GM23338 (cell line): ENCODE measurements around the gene THRB. TPM values are rescaled to one million over a fixed set of nuclear protein-coding genes. Genes with fewer than 3 reads are reported as not detected.

ENCODE experiments used
- ATAC-seq: fragments of 200-7000 bp; cut with Tn5 transposase; 3 replicates; pipeline ENCODE4 v1.9.1; 2020
- DNase-seq: peaks from one replicate; pipeline ENCODE4 v3.0.0-alpha.2; 2015; ENCODE audit warnings: low spot score
- H2AFZ ChIP-seq: fragments of 200-600 bp; sonication (generic); 2 replicates; pipeline ENCODE4 v1.8.0; 2016; ENCODE audit warnings: antibody characterized with exemption, mild to moderate bottlenecking, moderate library complexity
- H3F3A ChIP-seq: fragments of 200-600 bp; sonication (generic); replicated peaks from 2 replicates; pipeline ENCODE4 v1.8.0; 2017; ENCODE audit warnings: antibody characterized with exemption, mixed run types, low read depth
- H3K27ac ChIP-seq: fragments of 200-600 bp; sonication (generic); 2 replicates; pipeline ENCODE4 v1.6.1; 2016; ENCODE audit warnings: low read depth
- H3K27me3 ChIP-seq: fragments of 200-600 bp; sonication (generic); 2 replicates; pipeline ENCODE4 v1.8.0; 2016; ENCODE audit warnings: mild to moderate bottlenecking, mixed run types, moderate library complexity; ENCODE audit not compliant: insufficient read depth
- H3K36me3 ChIP-seq: fragments of 200-600 bp; sonication (generic); 2 replicates; pipeline ENCODE4 v1.8.0; 2016; ENCODE audit warnings: mild to moderate bottlenecking; ENCODE audit not compliant: insufficient read depth
- H3K4me1 ChIP-seq: fragments of 200-600 bp; sonication (generic); 2 replicates; pipeline ENCODE4 v1.8.0; 2016; ENCODE audit warnings: mild to moderate bottlenecking, moderate library complexity; ENCODE audit not compliant: insufficient read depth
- H3K4me2 ChIP-seq: fragments of 200-600 bp; sonication (generic); 2 replicates; pipeline ENCODE4 v1.7.1; 2017; ENCODE audit warnings: mixed run types
- H3K4me3 ChIP-seq: fragments of 200-600 bp; sonication (generic); 2 replicates; pipeline ENCODE4 v1.6.1; 2016; ENCODE audit warnings: mixed run types
- H3K79me2 ChIP-seq: fragments of 200-600 bp; sonication (generic); replicated peaks from 2 replicates; pipeline ENCODE4 v1.8.0; 2017; ENCODE audit warnings: mild to moderate bottlenecking; ENCODE audit not compliant: insufficient read depth
- H3K9me2 ChIP-seq: fragments of 200-600 bp; sonication (generic); 2 replicates; pipeline ENCODE4 v1.8.0; 2017; ENCODE audit not compliant: insufficient read depth
- H4K20me1 ChIP-seq: fragments of 200-600 bp; sonication (generic); replicated peaks from 2 replicates; pipeline ENCODE4 v1.8.0; 2017; ENCODE audit warnings: mild to moderate bottlenecking; ENCODE audit not compliant: insufficient read depth
- H3K27ac Mint-ChIP-seq: 2 replicates; pipeline ENCODE4 v1.8.0; 2020; ENCODE audit warnings: inconsistent platforms, mild to moderate bottlenecking, moderate library complexity, mixed read lengths
- H3K27me3 Mint-ChIP-seq: 3 replicates; pipeline ENCODE4 v1.8.0; 2022; ENCODE audit warnings: low read depth, mild to moderate bottlenecking, moderate library complexity, mixed read lengths, inconsistent platforms; ENCODE audit not compliant: insufficient read depth, poor library complexity
- H3K36me3 Mint-ChIP-seq: 3 replicates; pipeline ENCODE4 v1.8.0; 2021; ENCODE audit warnings: low read depth, mild to moderate bottlenecking, inconsistent platforms, moderate library complexity, mixed read lengths
- H3K4me1 Mint-ChIP-seq: 3 replicates; pipeline ENCODE4 v1.8.0; 2020; ENCODE audit warnings: mild to moderate bottlenecking, inconsistent platforms, mixed read lengths
- H3K4me3 Mint-ChIP-seq: 3 replicates; pipeline ENCODE4 v1.8.0; 2021; ENCODE audit warnings: moderate library complexity, mild to moderate bottlenecking, inconsistent platforms, mixed read lengths
- H3K9me3 Mint-ChIP-seq: 3 replicates; pipeline ENCODE4 v1.8.0; 2020; ENCODE audit warnings: moderate library complexity, mild to moderate bottlenecking, inconsistent platforms, mixed read lengths
- CREB1 ChIP-seq: fragments of 250-450 bp; sonication (Bioruptor Pico); IDR thresholded peaks from 2 replicates; pipeline ENCODE4 v1.5.0; 2020; ENCODE audit warnings: low read depth, mild to moderate bottlenecking, moderate library complexity
- EZH2 ChIP-seq: fragments of 200-600 bp; sonication (generic); IDR thresholded peaks from one replicate; pipeline ENCODE4 v1.8.0; 2017; ENCODE audit warnings: antibody characterized with exemption, mild to moderate bottlenecking, low read depth; ENCODE audit not compliant: unreplicated experiment
- EZH2phosphoT487 ChIP-seq: fragments of 200-600 bp; sonication (generic); IDR thresholded peaks from one replicate; pipeline ENCODE4 v1.8.1; 2018; ENCODE audit warnings: antibody characterized with exemption; ENCODE audit not compliant: unreplicated experiment
- JUNB ChIP-seq: IDR thresholded peaks from one replicate; pipeline ENCODE4 v1.6.1; 2016; ENCODE audit warnings: antibody characterized with exemption; ENCODE audit not compliant: unreplicated experiment
- NANOG ChIP-seq: IDR thresholded peaks from 2 replicates; pipeline ENCODE4 v1.6.1; 2016; ENCODE audit warnings: antibody characterized with exemption, borderline replicate concordance
- POLR2AphosphoS5 ChIP-seq: IDR thresholded peaks from 2 replicates; pipeline ENCODE4 v1.6.1; 2016; ENCODE audit warnings: antibody characterized with exemption, low read depth
- STAT1 ChIP-seq: IDR thresholded peaks from one replicate; pipeline ENCODE4 v1.6.1; 2016; ENCODE audit warnings: antibody characterized with exemption; ENCODE audit not compliant: unreplicated experiment
- ZNF114 ChIP-seq: fragments of 250-450 bp; sonication (Bioruptor Pico); IDR thresholded peaks from 2 replicates; pipeline ENCODE4 v1.5.0; 2020; ENCODE audit warnings: mild to moderate bottlenecking, moderate library complexity
- polyA plus RNA-seq: library from polyadenylated mRNA; unstranded; fragments of >200 nt; fragmentation: Nextera tagmentation; extraction: Ambion mirVana; gene quantifications from 2 replicates; pipeline ENCODE4 v1.2.1, GENCODE V29; 2016
- total RNA-seq: library from RNA; depleted of rRNA; stranded (reverse); fragments of >200 nt; shearing (Covaris generic); gene quantifications from 2 replicates; pipeline ENCODE4 v1.2.3, GENCODE V29; 2014
- TF ChIP-seq, protein P1 (sequence below), 2 experiments: fragments of 200-600 bp in 1 of 2; sonication (generic) in 1 of 2; conservative IDR thresholded peaks; 2 replicates each; pipeline versions ENCODE4 v1.5.1 to v1.6.1; 2016 to 2017; ENCODE audit warnings: antibody characterized with exemption in 2 of 2, low read depth in 2 of 2, mild to moderate bottlenecking in 2 of 2, moderate library complexity in 1 of 2
- TF ChIP-seq, protein P2 (sequence below): fragments of 250-450 bp; sonication (Bioruptor Pico); IDR thresholded peaks from 2 replicates; pipeline ENCODE4 v1.5.0; 2020; ENCODE audit warnings: mild to moderate bottlenecking, moderate library complexity

Gene THRB
- total and polyA plus RNA-seq, 2 experiments from 2014 or later = 1.7 to 3.2 TPM

DNA sequence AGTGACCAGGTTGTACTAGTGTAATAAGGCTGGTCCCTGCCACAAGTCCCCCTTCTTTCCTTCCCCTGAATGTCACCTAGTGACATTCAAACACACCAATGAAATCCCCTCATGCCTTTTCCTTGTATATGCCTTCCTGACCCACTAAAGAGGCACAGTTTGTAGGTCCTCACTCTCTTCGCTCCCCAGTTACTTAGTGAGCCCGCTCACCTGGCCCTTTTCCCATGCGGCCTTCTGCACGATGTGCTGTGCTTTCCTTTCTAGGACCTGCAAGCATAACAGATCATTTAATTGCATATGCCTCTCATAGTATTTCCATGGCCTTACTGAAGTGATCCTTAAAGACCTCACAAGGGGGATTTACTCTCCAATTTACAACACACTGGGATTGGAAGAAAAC lies 146.3 kb downstream of the THRB start (continued):
- TF ChIP-seq EZH2phosphoT487 (no peak), JUNB (no peak), POLR2AphosphoS5 (no peak), STAT1 (no peak), CREB1 (CRISPR knock-in tag) (no peak), EZH2 (no peak)
- TF ChIP-seq, protein P1, sequence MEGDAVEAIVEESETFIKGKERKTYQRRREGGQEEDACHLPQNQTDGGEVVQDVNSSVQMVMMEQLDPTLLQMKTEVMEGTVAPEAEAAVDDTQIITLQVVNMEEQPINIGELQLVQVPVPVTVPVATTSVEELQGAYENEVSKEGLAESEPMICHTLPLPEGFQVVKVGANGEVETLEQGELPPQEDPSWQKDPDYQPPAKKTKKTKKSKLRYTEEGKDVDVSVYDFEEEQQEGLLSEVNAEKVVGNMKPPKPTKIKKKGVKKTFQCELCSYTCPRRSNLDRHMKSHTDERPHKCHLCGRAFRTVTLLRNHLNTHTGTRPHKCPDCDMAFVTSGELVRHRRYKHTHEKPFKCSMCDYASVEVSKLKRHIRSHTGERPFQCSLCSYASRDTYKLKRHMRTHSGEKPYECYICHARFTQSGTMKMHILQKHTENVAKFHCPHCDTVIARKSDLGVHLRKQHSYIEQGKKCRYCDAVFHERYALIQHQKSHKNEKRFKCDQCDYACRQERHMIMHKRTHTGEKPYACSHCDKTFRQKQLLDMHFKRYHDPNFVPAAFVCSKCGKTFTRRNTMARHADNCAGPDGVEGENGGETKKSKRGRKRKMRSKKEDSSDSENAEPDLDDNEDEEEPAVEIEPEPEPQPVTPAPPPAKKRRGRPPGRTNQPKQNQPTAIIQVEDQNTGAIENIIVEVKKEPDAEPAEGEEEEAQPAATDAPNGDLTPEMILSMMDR (conservative IDR thresholded peaks at IDR 0.05; ENCODE audit: low read depth in 2 of 2) = no peak

DNA sequence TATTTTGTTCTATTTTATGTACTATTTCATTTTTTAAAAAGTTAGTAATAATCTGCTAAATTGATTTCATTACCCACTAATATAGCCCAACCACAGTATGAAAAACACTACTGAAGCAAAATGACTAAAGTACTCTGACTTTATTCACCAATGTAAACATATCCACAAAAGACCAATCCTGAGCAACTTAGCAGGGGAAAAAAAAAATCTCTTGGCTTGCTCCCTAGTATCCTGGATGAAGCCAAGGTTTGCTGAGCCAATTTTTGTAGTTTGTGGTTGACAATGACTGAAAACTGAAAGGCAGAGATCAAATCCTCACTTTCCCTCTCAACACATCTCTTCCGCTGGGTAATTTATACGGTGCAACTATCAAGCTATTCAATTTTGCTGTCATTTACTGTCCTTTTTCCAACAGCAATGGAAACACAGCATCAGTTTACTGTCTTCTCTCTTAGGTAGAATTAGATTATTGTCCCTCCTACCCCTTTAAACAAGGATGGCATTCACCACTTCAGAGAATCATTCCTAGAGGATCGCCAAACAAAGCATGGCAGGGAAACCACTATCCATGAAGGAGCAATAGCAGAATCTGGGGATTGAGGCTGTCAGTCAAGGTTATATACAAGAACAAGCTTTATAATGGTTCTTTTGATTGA lies 149.7 kb downstream of the THRB start:
- no peaks in the 10 kb centered on the region for H3F3A ChIP-seq
- no peaks in the 10 kb centered on the region for H3K9me3 Mint-ChIP-seq
- no peaks in the 10 kb centered on the region for H3K79me2 ChIP-seq
- no peaks in the 10 kb centered on the region for H3K4me1 ChIP-seq
- no peaks in the 10 kb centered on the region for H3K36me3 Mint-ChIP-seq
- H3K36me3 ChIP-seq = no peaks in the 10 kb centered on the region
- no peak overlapping the region for H3K4me2 ChIP-seq
- H3K4me1 Mint-ChIP-seq = peaks cover 9% of the 10 kb centered on the region; the same call in 2 of the 3 replicates
- no peak overlapping the region for H3K4me3 ChIP-seq
- H2AFZ ChIP-seq = no peak overlapping the region
- DNase-seq = no peak
- H3K27me3 Mint-ChIP-seq = no peaks in the 10 kb centered on the region
- H3K9me2 ChIP-seq = no peaks in the 10 kb centered on the region
- H3K27ac ChIP-seq = no peak overlapping the region
- no peak overlapping the region for H3K4me3 Mint-ChIP-seq
- H3K27ac Mint-ChIP-seq = no peak overlapping the region
- no peaks in the 10 kb centered on the region for H4K20me1 ChIP-seq
- H3K27me3 ChIP-seq = no peaks in the 10 kb centered on the region
- ATAC-seq = no peak
- TF ChIP-seq, protein P2, sequence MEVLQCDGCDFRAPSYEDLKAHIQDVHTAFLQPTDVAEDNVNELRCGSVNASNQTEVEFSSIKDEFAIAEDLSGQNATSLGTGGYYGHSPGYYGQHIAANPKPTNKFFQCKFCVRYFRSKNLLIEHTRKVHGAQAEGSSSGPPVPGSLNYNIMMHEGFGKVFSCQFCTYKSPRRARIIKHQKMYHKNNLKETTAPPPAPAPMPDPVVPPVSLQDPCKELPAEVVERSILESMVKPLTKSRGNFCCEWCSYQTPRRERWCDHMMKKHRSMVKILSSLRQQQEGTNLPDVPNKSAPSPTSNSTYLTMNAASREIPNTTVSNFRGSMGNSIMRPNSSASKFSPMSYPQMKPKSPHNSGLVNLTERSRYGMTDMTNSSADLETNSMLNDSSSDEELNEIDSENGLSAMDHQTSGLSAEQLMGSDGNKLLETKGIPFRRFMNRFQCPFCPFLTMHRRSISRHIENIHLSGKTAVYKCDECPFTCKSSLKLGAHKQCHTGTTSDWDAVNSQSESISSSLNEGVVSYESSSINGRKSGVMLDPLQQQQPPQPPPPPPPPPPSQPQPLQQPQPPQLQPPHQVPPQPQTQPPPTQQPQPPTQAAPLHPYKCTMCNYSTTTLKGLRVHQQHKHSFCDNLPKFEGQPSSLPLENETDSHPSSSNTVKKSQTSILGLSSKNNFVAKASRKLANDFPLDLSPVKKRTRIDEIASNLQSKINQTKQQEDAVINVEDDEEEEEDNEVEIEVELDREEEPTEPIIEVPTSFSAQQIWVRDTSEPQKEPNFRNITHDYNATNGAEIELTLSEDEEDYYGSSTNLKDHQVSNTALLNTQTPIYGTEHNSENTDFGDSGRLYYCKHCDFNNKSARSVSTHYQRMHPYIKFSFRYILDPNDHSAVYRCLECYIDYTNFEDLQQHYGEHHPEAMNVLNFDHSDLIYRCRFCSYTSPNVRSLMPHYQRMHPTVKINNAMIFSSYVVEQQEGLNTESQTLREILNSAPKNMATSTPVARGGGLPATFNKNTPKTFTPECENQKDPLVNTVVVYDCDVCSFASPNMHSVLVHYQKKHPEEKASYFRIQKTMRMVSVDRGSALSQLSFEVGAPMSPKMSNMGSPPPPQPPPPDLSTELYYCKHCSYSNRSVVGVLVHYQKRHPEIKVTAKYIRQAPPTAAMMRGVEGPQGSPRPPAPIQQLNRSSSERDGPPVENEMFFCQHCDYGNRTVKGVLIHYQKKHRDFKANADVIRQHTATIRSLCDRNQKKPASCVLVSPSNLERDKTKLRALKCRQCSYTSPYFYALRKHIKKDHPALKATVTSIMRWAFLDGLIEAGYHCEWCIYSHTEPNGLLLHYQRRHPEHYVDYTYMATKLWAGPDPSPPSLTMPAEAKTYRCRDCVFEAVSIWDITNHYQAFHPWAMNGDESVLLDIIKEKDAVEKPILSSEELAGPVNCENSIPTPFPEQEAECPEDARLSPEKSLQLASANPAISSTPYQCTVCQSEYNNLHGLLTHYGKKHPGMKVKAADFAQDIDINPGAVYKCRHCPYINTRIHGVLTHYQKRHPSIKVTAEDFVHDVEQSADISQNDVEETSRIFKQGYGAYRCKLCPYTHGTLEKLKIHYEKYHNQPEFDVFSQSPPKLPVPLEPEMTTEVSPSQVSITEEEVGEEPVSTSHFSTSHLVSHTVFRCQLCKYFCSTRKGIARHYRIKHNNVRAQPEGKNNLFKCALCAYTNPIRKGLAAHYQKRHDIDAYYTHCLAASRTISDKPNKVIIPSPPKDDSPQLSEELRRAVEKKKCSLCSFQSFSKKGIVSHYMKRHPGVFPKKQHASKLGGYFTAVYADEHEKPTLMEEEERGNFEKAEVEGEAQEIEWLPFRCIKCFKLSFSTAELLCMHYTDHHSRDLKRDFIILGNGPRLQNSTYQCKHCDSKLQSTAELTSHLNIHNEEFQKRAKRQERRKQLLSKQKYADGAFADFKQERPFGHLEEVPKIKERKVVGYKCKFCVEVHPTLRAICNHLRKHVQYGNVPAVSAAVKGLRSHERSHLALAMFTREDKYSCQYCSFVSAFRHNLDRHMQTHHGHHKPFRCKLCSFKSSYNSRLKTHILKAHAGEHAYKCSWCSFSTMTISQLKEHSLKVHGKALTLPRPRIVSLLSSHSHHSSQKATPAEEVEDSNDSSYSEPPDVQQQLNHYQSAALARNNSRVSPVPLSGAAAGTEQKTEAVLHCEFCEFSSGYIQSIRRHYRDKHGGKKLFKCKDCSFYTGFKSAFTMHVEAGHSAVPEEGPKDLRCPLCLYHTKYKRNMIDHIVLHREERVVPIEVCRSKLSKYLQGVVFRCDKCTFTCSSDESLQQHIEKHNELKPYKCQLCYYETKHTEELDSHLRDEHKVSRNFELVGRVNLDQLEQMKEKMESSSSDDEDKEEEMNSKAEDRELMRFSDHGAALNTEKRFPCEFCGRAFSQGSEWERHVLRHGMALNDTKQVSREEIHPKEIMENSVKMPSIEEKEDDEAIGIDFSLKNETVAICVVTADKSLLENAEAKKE (CRISPR knock-in tag) = no peak
- no peak for TF ChIP-seq NANOG
- no peak for TF ChIP-seq ZNF114 (CRISPR knock-in tag)
- TF ChIP-seq, protein P1 (conservative IDR thresholded peaks at IDR 0.05; ENCODE audit: low read depth in 2 of 2) = no peak
- no peak for TF ChIP-seq JUNB
- TF ChIP-seq EZH2phosphoT487 = no peak
- no peak for TF ChIP-seq POLR2AphosphoS5
- no peak for TF ChIP-seq CREB1 (CRISPR knock-in tag)
